ENCODE results near the gene ELMO2.

- TF ChIP-seq CTCF (IDR thresholded peaks at IDR 0.05) (no peak), POLR2AphosphoS5 (IDR thresholded peaks at IDR 0.05) (no peak), EP300 (IDR thresholded peaks at IDR 0.05) (no peak)
These were observed 30.1 kb downstream of the ELMO2 start for GRCh38 chr20:46376196-46376785.
